HCT116 (cell line): ENCODE results near the gene PARD6G. TPM values are rescaled to one million over a fixed set of nuclear protein-coding genes. Genes with fewer than 3 reads are reported as not detected.

Experiments
- ATAC-seq: fragments of 200-7000 bp; cut with Tn5 transposase; 2 replicates; pipeline ENCODE4 v1.9.1; 2020; ENCODE audit warnings: mild to moderate bottlenecking, moderate library complexity
- BruUV-seq: library from RNA; stranded (reverse); fragments of 400-500 nt; replicated peaks from 2 replicates; lab custom pipeline; 2021; lab: Mats Ljungman, UMichigan
- CTCF ChIA-PET: fragments of 300-600 bp; sonication (Branson Sonifier 250); formaldehyde crosslinking; loops from one replicate; lab custom pipeline; 2021; ENCODE audit warnings: antibody characterized with exemption; lab: Charles Lee
- POLR2A ChIA-PET: fragments of 300-600, 350-600 bp; sonication (Branson Sonifier 250); formaldehyde crosslinking; loops from one replicate; lab custom pipeline; 2021; ENCODE audit warnings: antibody characterized with exemption; lab: Charles Lee
- RAD21 ChIA-PET, 2 experiments: fragments of 300-600 bp; sonication (Branson Sonifier 250); formaldehyde crosslinking; loops; one replicate each; lab custom pipeline; 2023; ENCODE audit warnings: low total read pairs in 2 of 2; ENCODE audit not compliant: uncharacterized antibody in 2 of 2, unreplicated experiment in 2 of 2, low non-redundant PET in 1 of 2; lab: Charles Lee
- DNase-seq: peaks from one replicate; pipeline ENCODE4 v3.0.0-alpha.2; 2010; ENCODE audit warnings: low read depth, low spot score
- H2AFZ ChIP-seq: fragments of 200-600 bp; shearing (Covaris generic), sonication (generic); 2 replicates; pipeline ENCODE4 v1.6.1; 2017; ENCODE audit warnings: low read depth, mixed run types, mixed read lengths, antibody characterized with exemption, low read length; ENCODE audit not compliant: poor library complexity, severe bottlenecking
- H3K27ac ChIP-seq: 2 replicates; pipeline ENCODE4 v1.5.1; 2012; ENCODE audit warnings: low read depth, low read length
- H3K27me3 ChIP-seq: fragments of 200-600 bp; sonication (generic); 2 replicates; pipeline ENCODE4 v1.6.1; 2016; ENCODE audit warnings: mixed run types, low read length, mixed read lengths; ENCODE audit not compliant: insufficient read depth
- H3K36me3 ChIP-seq, 2 experiments: fragments of 200-500 bp in 1 of 2; fragments of 200-600 bp in 1 of 2; sonication (Bioruptor generic) in 1 of 2; sonication (generic) in 1 of 2; 2 replicates each; pipeline versions ENCODE4 v1.5.1 to v1.6.1; 2014 to 2016; ENCODE audit warnings: low read length in 2 of 2, inconsistent platforms in 1 of 2, mixed read lengths in 1 of 2, mixed run types in 1 of 2; ENCODE audit not compliant: insufficient read depth in 2 of 2, control insufficient read depth in 1 of 2
- H3K4me1 ChIP-seq, 2 experiments: fragments of 200-600 bp in 1 of 2; sonication (generic) in 1 of 2; 2 replicates each; pipeline versions ENCODE4 v1.5.1 to v1.6.1; 2012 to 2017; ENCODE audit warnings: low read length in 2 of 2, inconsistent platforms in 1 of 2, mild to moderate bottlenecking in 1 of 2, mixed read lengths in 1 of 2, mixed run types in 1 of 2, moderate library complexity in 1 of 2; ENCODE audit not compliant: insufficient read depth in 2 of 2, control insufficient read depth in 1 of 2
- H3K4me2 ChIP-seq: fragments of 200-600 bp; sonication (generic); 2 replicates; pipeline ENCODE4 v1.6.1; 2017; ENCODE audit warnings: mixed run types, low read length, mixed read lengths
- H3K4me3 ChIP-seq, 2 experiments: fragments of 200-600 bp in 1 of 2; sonication (generic) in 1 of 2; replicated peaks in 1 of 2; 2 replicates each; pipeline ENCODE4 v1.5.1; 2011 to 2016; ENCODE audit warnings: low read length in 2 of 2, control low read depth in 1 of 2, low read depth in 1 of 2, mild to moderate bottlenecking in 1 of 2, mixed read lengths in 1 of 2, mixed run types in 1 of 2
- H3K79me2 ChIP-seq: fragments of 200-600 bp; sonication (generic); 2 replicates; pipeline ENCODE4 v1.6.1; 2017; ENCODE audit warnings: mild to moderate bottlenecking, mixed run types, low read length, moderate library complexity, mixed read lengths; ENCODE audit not compliant: insufficient read depth
- H3K9ac ChIP-seq: fragments of 200-600 bp; sonication (generic); 2 replicates; pipeline ENCODE4 v1.6.1; 2016; ENCODE audit warnings: low read length, mixed read lengths
- H3K9me2 ChIP-seq: fragments of 200-600 bp; sonication (generic), shearing (Covaris generic); 2 replicates; pipeline ENCODE4 v1.6.1; 2017; ENCODE audit warnings: mixed run types, mild to moderate bottlenecking, moderate library complexity; ENCODE audit not compliant: insufficient read depth
- H3K9me3 ChIP-seq, 2 experiments: fragments of 200-500 bp in 1 of 2; fragments of 200-600 bp in 1 of 2; sonication (Bioruptor generic) in 1 of 2; sonication (generic) in 1 of 2; 2 replicates each; pipeline ENCODE4 v1.6.1; 2014 to 2017; ENCODE audit warnings: low read length in 2 of 2, mixed read lengths in 2 of 2, inconsistent platforms in 1 of 2, low read depth in 1 of 2, mild to moderate bottlenecking in 1 of 2, mixed run types in 1 of 2, moderate library complexity in 1 of 2; ENCODE audit not compliant: control insufficient read depth in 1 of 2, insufficient read depth in 1 of 2
- H4K20me1 ChIP-seq: fragments of 200-600 bp; sonication (generic), shearing (Covaris generic); 2 replicates; pipeline ENCODE4 v1.6.1; 2017; ENCODE audit warnings: mixed run types, mild to moderate bottlenecking, moderate library complexity; ENCODE audit not compliant: insufficient read depth
- ATF3 ChIP-seq: IDR thresholded peaks from 2 replicates; pipeline ENCODE4 v1.6.1; 2012
- CBX3 ChIP-seq: IDR thresholded peaks from 2 replicates; pipeline ENCODE4 v1.6.1; 2012; ENCODE audit warnings: low read depth
- CEBPB ChIP-seq: IDR thresholded peaks from 2 replicates; pipeline ENCODE4 v1.6.1; 2012; ENCODE audit warnings: low read depth
- CTCF ChIP-seq, 3 experiments: fragments of 200-600 bp in 1 of 3; sonication (generic) in 1 of 3; IDR thresholded peaks in 2 of 3; conservative IDR thresholded peaks in 1 of 3; 2 replicates each; pipeline ENCODE4 v1.5.1; 2012 to 2017; ENCODE audit warnings: low read depth in 2 of 3, low read length in 2 of 3, antibody characterized with exemption in 1 of 3, borderline replicate concordance in 1 of 3, control low read depth in 1 of 3, mild to moderate bottlenecking in 1 of 3, mixed read lengths in 1 of 3, mixed run types in 1 of 3, moderate library complexity in 1 of 3; ENCODE audit not compliant: insufficient read depth in 1 of 3
- EGR1 ChIP-seq: IDR thresholded peaks from 2 replicates; pipeline ENCODE4 v1.6.1; 2012; ENCODE audit warnings: low read depth
- ELF1 ChIP-seq: IDR thresholded peaks from 2 replicates; pipeline ENCODE4 v1.6.1; 2012; ENCODE audit warnings: low read depth, borderline replicate concordance
- EZH2 ChIP-seq: fragments of 200-600 bp; sonication (generic); IDR thresholded peaks from 2 replicates; pipeline ENCODE4 v1.6.1; 2017; ENCODE audit warnings: antibody characterized with exemption, mixed run types
- EZH2phosphoT487 ChIP-seq: fragments of 200-600 bp; IDR thresholded peaks from 2 replicates; pipeline ENCODE4 v1.6.1; 2018; ENCODE audit warnings: antibody characterized with exemption, borderline replicate concordance
- JUND ChIP-seq: IDR thresholded peaks from 2 replicates; pipeline ENCODE4 v1.6.1; 2012
- MAX ChIP-seq: IDR thresholded peaks from 2 replicates; pipeline ENCODE4 v1.6.1; 2012
- POLR2A ChIP-seq: IDR thresholded peaks from 2 replicates; pipeline ENCODE4 v1.7.0; 2011; ENCODE audit warnings: borderline replicate concordance; ENCODE audit not compliant: insufficient read depth, insufficient read length; ENCODE audit errors: extremely low read depth
- POLR2AphosphoS5 ChIP-seq: IDR thresholded peaks from 2 replicates; pipeline ENCODE4 v1.6.1; 2011; ENCODE audit warnings: mild to moderate bottlenecking, low read depth, low read length, moderate library complexity
- RAD21 ChIP-seq: IDR thresholded peaks from 2 replicates; pipeline ENCODE4 v1.6.1; 2012; ENCODE audit warnings: low read depth, mild to moderate bottlenecking
- REST ChIP-seq: IDR thresholded peaks from 2 replicates; pipeline ENCODE4 v1.6.1; 2012; ENCODE audit warnings: low read depth
- SIN3A ChIP-seq: IDR thresholded peaks from 2 replicates; pipeline ENCODE4 v1.6.1; 2012; ENCODE audit warnings: low read depth
- SP1 ChIP-seq: IDR thresholded peaks from 2 replicates; pipeline ENCODE4 v1.6.1; 2012; ENCODE audit warnings: low read depth
- SRF ChIP-seq: IDR thresholded peaks from 2 replicates; pipeline ENCODE4 v1.6.1; 2012; ENCODE audit warnings: low read depth
- TCF7L2 ChIP-seq: IDR thresholded peaks from 2 replicates; pipeline ENCODE4 v1.7.0; 2011; ENCODE audit warnings: borderline replicate concordance, inconsistent platforms; ENCODE audit not compliant: insufficient read depth, insufficient read length; ENCODE audit errors: extremely low read depth
- YY1 ChIP-seq: IDR thresholded peaks from 2 replicates; pipeline ENCODE4 v1.6.1; 2011; ENCODE audit warnings: low read length, low read depth, moderate library complexity, mild to moderate bottlenecking; ENCODE audit not compliant: insufficient replicate concordance; ENCODE audit errors: extremely low read depth
- ZNF274 ChIP-seq: fragments of 200-500 bp; sonication (Bioruptor generic); IDR thresholded peaks from 2 replicates; pipeline ENCODE4 v1.6.1; 2014; ENCODE audit warnings: mild to moderate bottlenecking, low read depth, low read length, inconsistent platforms
- intact Hi-C: fragments of 100-400 bp; cut with micrococcal nuclease; formaldehyde crosslinking; loops from 2 replicates; pipeline ENCODE4 v1.10.0; 2022
- total RNA-seq: library from RNA; stranded (reverse); gene quantifications from one replicate; pipeline ENCODE4 v1.2.1, GENCODE V29; 2021; ENCODE audit not compliant: unreplicated experiment

PARD6G gene
- total RNA-seq, 1 experiment from 2014 or later: 12.8 TPM

GRCh38 chr18:80188643-80189530 is 58.4 kb downstream of the PARD6G start:
- H3K9me2 ChIP-seq: no peaks in the 10 kb centered on the region
- ATAC-seq: no peak
- intact Hi-C loops: no loop called here
- CTCF ChIA-PET: no interaction called here
- H3K79me2 ChIP-seq: no peaks in the 10 kb centered on the region
- H3K4me3 ChIP-seq: no peak overlapping the region
- BruUV-seq: no TSS peak
- no peak overlapping the region for H3K4me2 ChIP-seq
- RAD21 ChIA-PET: no interaction called here
- H3K9me3 ChIP-seq: no peaks in the 10 kb centered on the region
- POLR2A ChIA-PET: no interaction called here
- H3K9ac ChIP-seq: no peak overlapping the region
- no peaks in the 10 kb centered on the region for H3K27me3 ChIP-seq
- no peak for DNase-seq
- H3K27ac ChIP-seq: no peak overlapping the region
- H3K4me1 ChIP-seq: no peaks in the 10 kb centered on the region
- H2AFZ ChIP-seq: no peak overlapping the region
- no peaks in the 10 kb centered on the region for H3K36me3 ChIP-seq
- H4K20me1 ChIP-seq: no peaks in the 10 kb centered on the region
- no peak for TF ChIP-seq CEBPB
- no peak for TF ChIP-seq YY1
- no peak for TF ChIP-seq ATF3
- no peak for TF ChIP-seq POLR2A
- no peak for TF ChIP-seq POLR2AphosphoS5
- TF ChIP-seq SRF: no peak
- TF ChIP-seq RAD21: no peak
- TF ChIP-seq EZH2phosphoT487: no peak
- no peak for TF ChIP-seq SP1
- no peak for TF ChIP-seq CBX3
- no peak for TF ChIP-seq SIN3A
- TF ChIP-seq TCF7L2: no peak
- no peak for TF ChIP-seq MAX
- no peak for TF ChIP-seq CTCF (IDR thresholded peaks at IDR 0.05 in 2 of 3, conservative IDR thresholded peaks at IDR 0.05 in 1 of 3; ENCODE audit: borderline replicate concordance in 1 of 3, insufficient read depth in 1 of 3, low read depth in 2 of 3, low read length in 2 of 3)
- TF ChIP-seq ELF1: no peak
- no peak for TF ChIP-seq EZH2
- TF ChIP-seq REST: no peak
- no peak for TF ChIP-seq JUND
- TF ChIP-seq EGR1: no peak
- no peak for TF ChIP-seq ZNF274
